ENCODE data around the gene CCDC200. TPM values are rescaled to one million over a fixed set of nuclear protein-coding genes. Genes with fewer than 3 reads are reported as not detected.
"Not testable (repeated sequence)": the region's sequence is repeated elsewhere in the genome, so short reads cannot be mapped to it uniquely, and the experiment has no call there.

The CCDC200 gene
- polyA plus RNA-seq, 2 of the 4 experiments (the other 2 are of a cell fraction), result not detected

DNA sequence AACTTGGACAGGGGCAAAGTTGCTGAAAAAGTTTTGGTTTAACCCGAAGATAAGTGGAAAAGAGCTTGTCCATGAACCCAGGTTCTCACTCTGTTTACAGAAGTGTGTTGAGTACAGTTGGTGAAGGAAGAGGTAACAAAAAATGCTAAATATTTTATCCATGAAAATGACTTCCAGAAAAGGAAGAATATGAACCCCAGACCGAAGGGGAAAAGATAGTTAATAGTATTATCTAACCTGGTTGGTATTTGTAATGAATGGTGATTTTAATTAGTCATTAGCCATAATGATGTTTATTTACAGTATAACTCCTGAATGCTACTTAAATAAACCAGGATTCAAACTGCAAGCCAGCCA lies 17.3 kb downstream of the CCDC200 start:
- ChIA-PET CTCF (interaction anchor here (0.6 to 2.8 kb wide), 12 partner anchors 11 to 179 kb away, joined by 3 to 12 read pairs (median 3); no protein-coding TSS in a partner anchor), POLR2A (interaction anchor here (0.7 to 5.2 kb wide), 9 partner anchors 9 to 150 kb away, joined by 3 to 52 read pairs (median 4); partner anchors contain the start of gene NBR1)
- no peak for TF ChIP-seq CHD2 (IDR thresholded peaks at IDR 0.05; ENCODE audit: low read length, partially characterized antibody)
- TF ChIP-seq, protein P1, sequence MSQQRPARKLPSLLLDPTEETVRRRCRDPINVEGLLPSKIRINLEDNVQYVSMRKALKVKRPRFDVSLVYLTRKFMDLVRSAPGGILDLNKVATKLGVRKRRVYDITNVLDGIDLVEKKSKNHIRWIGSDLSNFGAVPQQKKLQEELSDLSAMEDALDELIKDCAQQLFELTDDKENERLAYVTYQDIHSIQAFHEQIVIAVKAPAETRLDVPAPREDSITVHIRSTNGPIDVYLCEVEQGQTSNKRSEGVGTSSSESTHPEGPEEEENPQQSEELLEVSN (IDR thresholded peaks at IDR 0.05; ENCODE audit: borderline replicate concordance, low read depth), result no peak
- no peak for TF ChIP-seq ZSCAN20 (CRISPR knock-in tag; IDR thresholded peaks at IDR 0.05)
- no peak for TF ChIP-seq TFCP2L1 (CRISPR knock-in tag; IDR thresholded peaks at IDR 0.05)
- no peak for TF ChIP-seq ZFP36 (IDR thresholded peaks at IDR 0.05; ENCODE audit: borderline replicate concordance, partially characterized antibody)
- TF ChIP-seq, protein P2, sequence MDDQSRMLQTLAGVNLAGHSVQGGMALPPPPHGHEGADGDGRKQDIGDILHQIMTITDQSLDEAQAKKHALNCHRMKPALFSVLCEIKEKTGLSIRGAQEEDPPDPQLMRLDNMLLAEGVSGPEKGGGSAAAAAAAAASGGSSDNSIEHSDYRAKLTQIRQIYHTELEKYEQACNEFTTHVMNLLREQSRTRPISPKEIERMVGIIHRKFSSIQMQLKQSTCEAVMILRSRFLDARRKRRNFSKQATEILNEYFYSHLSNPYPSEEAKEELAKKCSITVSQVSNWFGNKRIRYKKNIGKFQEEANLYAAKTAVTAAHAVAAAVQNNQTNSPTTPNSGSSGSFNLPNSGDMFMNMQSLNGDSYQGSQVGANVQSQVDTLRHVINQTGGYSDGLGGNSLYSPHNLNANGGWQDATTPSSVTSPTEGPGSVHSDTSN (IDR thresholded peaks at IDR 0.05), result no peak
- TF ChIP-seq RFX5 (IDR thresholded peaks at IDR 0.05), result no peak
- TF ChIP-seq, protein P3, sequence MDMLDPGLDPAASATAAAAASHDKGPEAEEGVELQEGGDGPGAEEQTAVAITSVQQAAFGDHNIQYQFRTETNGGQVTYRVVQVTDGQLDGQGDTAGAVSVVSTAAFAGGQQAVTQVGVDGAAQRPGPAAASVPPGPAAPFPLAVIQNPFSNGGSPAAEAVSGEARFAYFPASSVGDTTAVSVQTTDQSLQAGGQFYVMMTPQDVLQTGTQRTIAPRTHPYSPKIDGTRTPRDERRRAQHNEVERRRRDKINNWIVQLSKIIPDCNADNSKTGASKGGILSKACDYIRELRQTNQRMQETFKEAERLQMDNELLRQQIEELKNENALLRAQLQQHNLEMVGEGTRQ (IDR thresholded peaks at IDR 0.05), result no peak
- TF ChIP-seq, protein P4, sequence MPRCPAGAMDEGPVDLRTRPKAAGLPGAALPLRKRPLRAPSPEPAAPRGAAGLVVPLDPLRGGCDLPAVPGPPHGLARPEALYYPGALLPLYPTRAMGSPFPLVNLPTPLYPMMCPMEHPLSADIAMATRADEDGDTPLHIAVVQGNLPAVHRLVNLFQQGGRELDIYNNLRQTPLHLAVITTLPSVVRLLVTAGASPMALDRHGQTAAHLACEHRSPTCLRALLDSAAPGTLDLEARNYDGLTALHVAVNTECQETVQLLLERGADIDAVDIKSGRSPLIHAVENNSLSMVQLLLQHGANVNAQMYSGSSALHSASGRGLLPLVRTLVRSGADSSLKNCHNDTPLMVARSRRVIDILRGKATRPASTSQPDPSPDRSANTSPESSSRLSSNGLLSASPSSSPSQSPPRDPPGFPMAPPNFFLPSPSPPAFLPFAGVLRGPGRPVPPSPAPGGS (IDR thresholded peaks at IDR 0.05), result no peak
- TF ChIP-seq RNF2 (IDR thresholded peaks at IDR 0.05; ENCODE audit: borderline replicate concordance, low read depth), result no peak
- FAIRE-seq (no peak), DNase-seq (ENCODE audit: low read depth in 1 of 2, low spot score in 1 of 2) (no peak), ATAC-seq (no peak)
- peaks cover 14% of the 10 kb centered on the region for H3K4me1 ChIP-seq
- peak overlapping the region; percentile 78 for H3K4me2 ChIP-seq
- H3K27ac ChIP-seq, result peak overlapping the region; percentile 75 to 84
- peak overlapping the region; percentile 51 for H3K4me3 ChIP-seq
- H3K9me3 ChIP-seq, result no peaks in the 10 kb centered on the region
- WGBS (ENCODE audit: missing lambda C conversion rate), result 36% methylated on average over 2 of the region's 2 CpGs

DNA sequence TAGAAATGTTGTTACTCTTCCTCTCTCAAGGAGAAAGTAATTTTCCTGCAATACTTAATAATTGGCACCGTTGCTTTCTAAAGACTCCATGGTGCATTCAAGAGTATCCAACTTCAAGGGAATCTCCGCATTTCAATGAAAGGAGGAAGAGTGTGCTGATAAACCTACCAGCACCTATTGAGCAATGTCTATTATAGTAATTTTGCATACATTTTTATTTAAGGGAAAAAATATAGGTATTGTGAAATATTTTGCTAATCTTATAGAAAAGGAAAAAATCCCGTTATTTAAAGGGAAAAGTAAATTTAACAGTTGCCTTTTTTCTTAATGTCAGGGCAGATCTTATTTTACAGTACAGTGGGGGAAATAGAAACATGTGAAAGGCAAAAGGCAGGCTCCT lies 17.8 kb downstream of the CCDC200 start:
- ATAC-seq (no peak), FAIRE-seq (peak; percentile 13), DNase-seq (ENCODE audit: low read depth in 1 of 2, low spot score in 1 of 2) (no peak)
- Histone ChIP-seq H3K9me3 (no peaks in the 10 kb centered on the region), H3K27ac (peak overlapping the region; percentile 75 to 84; a peak in 4 of 6 replicates), H3K4me3 (peak overlapping the region; percentile 51; the same call in 1 of the 3 replicates), H3K4me2 (peak overlapping the region; percentile 78), H3K4me1 (peaks cover 14% of the 10 kb centered on the region)
- ChIA-PET CTCF (interaction anchor here (0.8 to 2.8 kb wide), 6 partner anchors 11 to 178 kb away, joined by 3 to 12 read pairs (median 3); no protein-coding TSS in a partner anchor), POLR2A (interaction anchor here (5.2 kb wide), 1 partner anchor 105 kb away, joined by 52 read pairs; no protein-coding TSS in a partner anchor)
- 80% methylated on average over 3 of the region's 3 CpGs for WGBS (ENCODE audit: missing lambda C conversion rate)
- TF ChIP-seq MYC (IDR thresholded peaks at IDR 0.05; ENCODE audit: borderline replicate concordance, low read length) (no peak), CEBPB (IDR thresholded peaks at IDR 0.05) (peak; percentile 17 to 54; a peak in 2 of 4 replicates)

DNA sequence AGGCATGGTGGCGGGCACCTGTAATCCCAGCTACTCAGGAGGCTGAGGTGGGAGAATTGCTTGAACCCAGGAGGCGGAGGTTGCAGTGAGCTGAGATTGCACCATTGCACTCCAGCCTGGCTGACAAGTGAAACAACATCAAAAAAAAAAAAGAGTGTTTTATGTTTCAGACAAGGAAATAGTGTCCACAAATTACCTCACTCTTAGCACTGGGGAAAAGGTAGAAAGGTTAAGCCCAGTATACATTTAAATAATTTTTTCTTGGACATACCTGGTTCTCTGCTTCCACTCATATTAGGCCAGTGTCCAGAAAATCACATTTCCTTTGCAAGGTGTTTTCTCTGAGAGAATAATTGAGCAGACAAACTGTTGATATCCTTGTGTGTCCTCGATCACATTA lies 25.4 kb downstream of the CCDC200 start:
- CTCF ChIA-PET, result interaction anchor here (1.1 to 3.2 kb wide), 5 partner anchors 10 to 179 kb away, joined by 3 to 8 read pairs (median 7); no protein-coding TSS in a partner anchor
- POLR2A ChIA-PET, result interaction anchor here (0.9 kb wide), 1 partner anchor 113 kb away, joined by 6 read pairs; no protein-coding TSS in a partner anchor

DNA sequence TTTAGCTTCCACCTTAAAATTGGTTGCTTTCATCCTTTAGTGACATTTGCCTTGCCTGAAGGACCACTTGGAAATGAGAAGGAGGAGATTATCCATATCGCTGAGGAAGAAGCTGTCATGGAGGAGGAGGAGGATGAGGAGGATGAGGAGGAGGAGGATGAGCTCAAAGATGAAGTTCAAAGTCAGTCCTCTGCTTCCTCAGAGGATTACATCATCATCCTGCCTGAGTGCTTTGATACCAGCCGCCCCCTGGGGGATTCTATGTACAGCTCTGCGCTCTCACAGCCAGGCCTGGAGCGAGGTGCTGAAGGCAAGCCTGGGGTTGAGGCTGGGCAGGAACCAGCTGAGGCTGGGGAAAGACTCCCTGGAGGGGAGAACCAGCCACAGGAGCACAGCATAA lies 28.3 kb downstream of the CCDC200 start:
- 92% methylated on average over 4 of the region's 4 CpGs for WGBS (ENCODE audit: missing lambda C conversion rate)
- CTCF ChIA-PET, result interaction anchor here (0.6 to 3.2 kb wide), 7 partner anchors 9 to 112 kb away, joined by 3 to 12 read pairs (median 4); partner anchors contain the start of gene TMEM106A
- no peak overlapping the region for H3K4me3 ChIP-seq
- no peak for TF ChIP-seq PHF8 (IDR thresholded peaks at IDR 0.05; ENCODE audit: borderline replicate concordance, low read depth)
- TF ChIP-seq KDM5A (IDR thresholded peaks at IDR 0.05), result no peak
- no peak for TF ChIP-seq SREBF2 (IDR thresholded peaks at IDR 0.05)
- TF ChIP-seq HEYL (CRISPR knock-in tag; IDR thresholded peaks at IDR 0.05), result no peak
- TF ChIP-seq CEBPB (IDR thresholded peaks at IDR 0.05), result no peak
- TF ChIP-seq, protein P5, sequence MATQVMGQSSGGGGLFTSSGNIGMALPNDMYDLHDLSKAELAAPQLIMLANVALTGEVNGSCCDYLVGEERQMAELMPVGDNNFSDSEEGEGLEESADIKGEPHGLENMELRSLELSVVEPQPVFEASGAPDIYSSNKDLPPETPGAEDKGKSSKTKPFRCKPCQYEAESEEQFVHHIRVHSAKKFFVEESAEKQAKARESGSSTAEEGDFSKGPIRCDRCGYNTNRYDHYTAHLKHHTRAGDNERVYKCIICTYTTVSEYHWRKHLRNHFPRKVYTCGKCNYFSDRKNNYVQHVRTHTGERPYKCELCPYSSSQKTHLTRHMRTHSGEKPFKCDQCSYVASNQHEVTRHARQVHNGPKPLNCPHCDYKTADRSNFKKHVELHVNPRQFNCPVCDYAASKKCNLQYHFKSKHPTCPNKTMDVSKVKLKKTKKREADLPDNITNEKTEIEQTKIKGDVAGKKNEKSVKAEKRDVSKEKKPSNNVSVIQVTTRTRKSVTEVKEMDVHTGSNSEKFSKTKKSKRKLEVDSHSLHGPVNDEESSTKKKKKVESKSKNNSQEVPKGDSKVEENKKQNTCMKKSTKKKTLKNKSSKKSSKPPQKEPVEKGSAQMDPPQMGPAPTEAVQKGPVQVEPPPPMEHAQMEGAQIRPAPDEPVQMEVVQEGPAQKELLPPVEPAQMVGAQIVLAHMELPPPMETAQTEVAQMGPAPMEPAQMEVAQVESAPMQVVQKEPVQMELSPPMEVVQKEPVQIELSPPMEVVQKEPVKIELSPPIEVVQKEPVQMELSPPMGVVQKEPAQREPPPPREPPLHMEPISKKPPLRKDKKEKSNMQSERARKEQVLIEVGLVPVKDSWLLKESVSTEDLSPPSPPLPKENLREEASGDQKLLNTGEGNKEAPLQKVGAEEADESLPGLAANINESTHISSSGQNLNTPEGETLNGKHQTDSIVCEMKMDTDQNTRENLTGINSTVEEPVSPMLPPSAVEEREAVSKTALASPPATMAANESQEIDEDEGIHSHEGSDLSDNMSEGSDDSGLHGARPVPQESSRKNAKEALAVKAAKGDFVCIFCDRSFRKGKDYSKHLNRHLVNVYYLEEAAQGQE (IDR thresholded peaks at IDR 0.05), result no peak
- TF ChIP-seq TP53 (CRISPR knock-in tag; IDR thresholded peaks at IDR 0.05), result no peak
- no peak for TF ChIP-seq RCOR1 (IDR thresholded peaks at IDR 0.05; ENCODE audit: low read depth, low read length)
- TF ChIP-seq, protein P3 (IDR thresholded peaks at IDR 0.05), result no peak
- TF ChIP-seq JUN (IDR thresholded peaks at IDR 0.05), result no peak
- TF ChIP-seq RFX5 (IDR thresholded peaks at IDR 0.05), result no peak

More for the DNA sequence above, 25.4 kb downstream of the CCDC200 start:
- H3K27ac ChIP-seq; H3K4me3 ChIP-seq; DNase-seq (ENCODE audit: low read depth in 1 of 2, low spot score in 1 of 2); H3K9me3 ChIP-seq; ATAC-seq; FAIRE-seq; H3K4me1 ChIP-seq; H3K4me2 ChIP-seq: not testable (repeated sequence)
- WGBS (ENCODE audit: missing lambda C conversion rate), result 89% methylated on average over 3 of the region's 3 CpGs

More for the DNA sequence above, 28.3 kb downstream of the CCDC200 start:
- Histone ChIP-seq H3K4me2 (no peak overlapping the region), H3K4me1 (no peaks in the 10 kb centered on the region), H3K27ac (no peak overlapping the region), H3K9me3 (no peaks in the 10 kb centered on the region)
- FAIRE-seq, result no peak
- POLR2A ChIA-PET, result interaction anchor here (1.2 to 2.5 kb wide), 3 partner anchors 12 to 116 kb away, joined by 3 to 11 read pairs (median 9); partner anchors contain the start of gene TMEM106A
- no peak for DNase-seq (ENCODE audit: low read depth in 1 of 2, low spot score in 1 of 2)
- peak in 1 of 2 experiments; percentile 59; a peak in 3 of 6 replicates for ATAC-seq

Measured in A549 (cell line).